A673 (cell line): ENCODE results near the gene ATP8A2. TPM values are rescaled to one million over a fixed set of nuclear protein-coding genes. Genes with fewer than 3 reads are reported as not detected.

Experiments used
- BruUV-seq: library from RNA; stranded (reverse); fragments of 400-500 nt; replicated peaks from 2 replicates; lab custom pipeline; 2021; lab: Mats Ljungman, UMichigan
- CTCF ChIA-PET: fragments of 300-600 bp; sonication (Branson Sonifier 250); formaldehyde crosslinking; loops from one replicate; lab custom pipeline; 2022; ENCODE audit warnings: antibody characterized with exemption; lab: Charles Lee
- POLR2A ChIA-PET: fragments of 300-600 bp; sonication (Branson Sonifier 250); formaldehyde crosslinking; loops from one replicate; lab custom pipeline; 2022; ENCODE audit warnings: antibody characterized with exemption; ENCODE audit not compliant: low non-redundant PET; lab: Charles Lee
- DNase-seq: peaks from one replicate; pipeline ENCODE4 v3.0.0-alpha.2; 2015; ENCODE audit warnings: low spot score
- H3K27ac ChIP-seq: fragments of 200-600 bp; sonication (generic); 2 replicates; pipeline ENCODE4 v1.5.1; 2016; ENCODE audit warnings: mixed run types, low read depth, mild to moderate bottlenecking, mixed read lengths, antibody characterized with exemption, low read length; ENCODE audit not compliant: poor library complexity, severe bottlenecking
- H3K27me3 ChIP-seq: fragments of 200-600 bp; sonication (generic); replicated peaks from 2 replicates; pipeline ENCODE4 v1.6.1; 2017; ENCODE audit warnings: mixed run types, low read depth, mild to moderate bottlenecking, mixed read lengths, antibody characterized with exemption, low read length; ENCODE audit not compliant: insufficient read depth, poor library complexity
- H3K36me3 ChIP-seq: fragments of 200-600 bp; sonication (generic); 2 replicates; pipeline ENCODE4 v1.6.1; 2016; ENCODE audit warnings: mixed run types, mild to moderate bottlenecking, mixed read lengths, antibody characterized with exemption, low read length; ENCODE audit not compliant: insufficient read depth, poor library complexity, severe bottlenecking
- H3K4me1 ChIP-seq: fragments of 200-600 bp; sonication (generic); 2 replicates; pipeline ENCODE4 v1.6.1; 2017; ENCODE audit warnings: mixed run types, mild to moderate bottlenecking, mixed read lengths, antibody characterized with exemption, low read length; ENCODE audit not compliant: insufficient read depth, poor library complexity, severe bottlenecking
- H3K4me3 ChIP-seq: fragments of 200-600 bp; sonication (generic); 2 replicates; pipeline ENCODE4 v1.5.1; 2016; ENCODE audit warnings: low read depth, mixed run types, mild to moderate bottlenecking, mixed read lengths, low read length; ENCODE audit not compliant: poor library complexity, severe bottlenecking
- H3K9me3 ChIP-seq: fragments of 200-600 bp; sonication (generic); 2 replicates; pipeline ENCODE4 v1.6.1; 2016; ENCODE audit warnings: mixed run types, low read depth, mild to moderate bottlenecking, mixed read lengths, antibody characterized with exemption, low read length; ENCODE audit not compliant: poor library complexity, severe bottlenecking
- EZH2 ChIP-seq: fragments of 200-600 bp; sonication (generic); IDR thresholded peaks from 2 replicates; pipeline ENCODE4 v1.6.1; 2017; ENCODE audit warnings: borderline replicate concordance, low read depth, mild to moderate bottlenecking, mixed read lengths, antibody characterized with exemption, low read length; ENCODE audit not compliant: poor library complexity, severe bottlenecking
- intact Hi-C: fragments of 100-400 bp; cut with micrococcal nuclease; formaldehyde crosslinking; loops from one replicate; pipeline ENCODE4 v1.10.0; 2022; ENCODE audit not compliant: unreplicated experiment
- total RNA-seq: library from RNA; stranded (reverse); gene quantifications from 2 replicates; pipeline ENCODE4 v1.2.3, GENCODE V29; 2021
- TF ChIP-seq, protein P1 (sequence below): fragments of 300-800, 200-600 bp; sonication (generic); conservative IDR thresholded peaks from 2 replicates; pipeline ENCODE4 v1.5.1; 2017; ENCODE audit warnings: low read depth, mild to moderate bottlenecking, antibody characterized with exemption, low read length, moderate library complexity, mixed read lengths

ATP8A2 gene
- total RNA-seq, 1 experiment from 2014 or later, result 0.92 TPM

DNA sequence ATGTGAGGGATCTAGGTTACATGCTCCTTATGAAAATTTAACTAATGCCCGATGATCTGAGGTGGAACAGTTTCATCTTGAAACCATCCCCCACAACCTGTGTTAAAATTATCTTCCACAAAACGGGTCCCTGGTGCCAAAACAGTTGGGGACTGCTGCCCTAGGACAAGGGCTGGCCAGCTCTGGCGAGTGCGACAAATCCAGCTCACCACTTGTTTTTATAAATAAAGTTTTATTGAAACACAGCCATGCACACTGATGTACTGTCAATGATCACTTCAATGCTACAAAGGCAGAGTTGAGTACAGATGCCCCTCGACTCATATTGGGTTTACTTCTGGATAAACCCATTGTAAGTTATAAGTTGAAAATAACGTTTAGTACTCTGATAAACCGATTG, 235.3 kb downstream of the ATP8A2 start:
- peaks cover 4% of the 10 kb centered on the region for H3K4me1 ChIP-seq
- no peaks in the 10 kb centered on the region for H3K9me3 ChIP-seq
- TF ChIP-seq, protein P1, sequence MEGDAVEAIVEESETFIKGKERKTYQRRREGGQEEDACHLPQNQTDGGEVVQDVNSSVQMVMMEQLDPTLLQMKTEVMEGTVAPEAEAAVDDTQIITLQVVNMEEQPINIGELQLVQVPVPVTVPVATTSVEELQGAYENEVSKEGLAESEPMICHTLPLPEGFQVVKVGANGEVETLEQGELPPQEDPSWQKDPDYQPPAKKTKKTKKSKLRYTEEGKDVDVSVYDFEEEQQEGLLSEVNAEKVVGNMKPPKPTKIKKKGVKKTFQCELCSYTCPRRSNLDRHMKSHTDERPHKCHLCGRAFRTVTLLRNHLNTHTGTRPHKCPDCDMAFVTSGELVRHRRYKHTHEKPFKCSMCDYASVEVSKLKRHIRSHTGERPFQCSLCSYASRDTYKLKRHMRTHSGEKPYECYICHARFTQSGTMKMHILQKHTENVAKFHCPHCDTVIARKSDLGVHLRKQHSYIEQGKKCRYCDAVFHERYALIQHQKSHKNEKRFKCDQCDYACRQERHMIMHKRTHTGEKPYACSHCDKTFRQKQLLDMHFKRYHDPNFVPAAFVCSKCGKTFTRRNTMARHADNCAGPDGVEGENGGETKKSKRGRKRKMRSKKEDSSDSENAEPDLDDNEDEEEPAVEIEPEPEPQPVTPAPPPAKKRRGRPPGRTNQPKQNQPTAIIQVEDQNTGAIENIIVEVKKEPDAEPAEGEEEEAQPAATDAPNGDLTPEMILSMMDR, result no peak
- TF ChIP-seq EZH2, result no peak
- CTCF ChIA-PET, result no interaction called here
- POLR2A ChIA-PET, result no interaction called here
- intact Hi-C loops, result no loop called here
- H3K27ac ChIP-seq, result no peak overlapping the region
- no peak overlapping the region for H3K4me3 ChIP-seq
- BruUV-seq, result no TSS peak
- H3K27me3 ChIP-seq, result no peaks in the 10 kb centered on the region
- no peaks in the 10 kb centered on the region for H3K36me3 ChIP-seq
- no peak for DNase-seq

DNA sequence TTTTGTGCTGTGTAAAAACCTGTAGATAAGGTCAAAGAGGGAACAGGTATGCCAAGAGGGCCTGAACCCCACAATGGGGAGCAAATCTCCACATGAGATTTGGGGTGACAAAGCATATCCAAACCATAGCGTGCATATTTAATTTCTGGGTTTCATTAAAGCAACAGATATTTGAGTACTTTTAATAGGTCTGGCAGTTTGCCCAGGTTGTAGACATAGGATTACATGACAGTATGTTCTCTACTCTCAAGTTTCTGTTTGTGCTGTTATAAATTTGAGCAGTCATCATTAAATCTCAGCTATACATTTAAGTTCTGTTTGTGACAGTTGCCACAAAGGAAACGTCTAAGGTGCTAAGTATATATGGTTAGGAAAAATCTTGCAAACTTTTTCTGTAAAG, 236.4 kb downstream of the ATP8A2 start:
- Histone ChIP-seq H3K27ac (no peak overlapping the region), H3K36me3 (no peaks in the 10 kb centered on the region), H3K4me3 (no peak overlapping the region), H3K4me1 (no peaks in the 10 kb centered on the region), H3K27me3 (no peaks in the 10 kb centered on the region), H3K9me3 (no peaks in the 10 kb centered on the region)
- no TSS peak for BruUV-seq
- TF ChIP-seq, protein P1, result no peak
- no peak for TF ChIP-seq EZH2
- ChIA-PET CTCF (no interaction called here), POLR2A (no interaction called here)
- intact Hi-C loops, result no loop called here
- peak; percentile 39 for DNase-seq

DNA sequence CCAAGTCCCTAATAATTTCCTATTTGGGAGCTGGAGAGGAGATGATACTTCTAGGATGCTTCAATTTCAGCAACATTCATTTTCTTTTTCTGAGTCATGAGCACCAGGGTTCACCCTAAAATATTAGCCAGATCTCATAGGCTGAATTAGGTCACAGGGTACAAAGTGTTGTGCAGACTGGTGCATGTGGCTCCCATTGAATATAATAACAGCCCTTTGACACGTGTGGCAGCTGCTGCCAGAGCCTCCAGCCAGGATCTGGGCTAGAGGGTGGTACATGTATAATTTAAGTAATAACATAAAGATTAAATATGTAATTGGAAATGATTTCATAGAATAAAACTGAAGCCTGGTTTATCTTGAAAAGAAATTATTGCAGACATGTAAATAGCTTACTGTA, 244.9 kb downstream of the ATP8A2 start:
- no TSS peak for BruUV-seq
- POLR2A ChIA-PET, result interaction anchor here (0.9 kb wide), 1 partner anchor 744 kb away, joined by 4 read pairs; no protein-coding TSS in a partner anchor
- H3K9me3 ChIP-seq, result no peaks in the 10 kb centered on the region

More for the DNA sequence above, 244.9 kb downstream of the ATP8A2 start:
- no peaks in the 10 kb centered on the region for H3K4me1 ChIP-seq
- no peaks in the 10 kb centered on the region for H3K36me3 ChIP-seq
- TF ChIP-seq EZH2, result no peak
- TF ChIP-seq, protein P1, result no peak
- no peak overlapping the region for H3K27ac ChIP-seq
- peaks cover 10% of the 10 kb centered on the region for H3K27me3 ChIP-seq
- DNase-seq, result no peak
- intact Hi-C loops, result no loop called here
- H3K4me3 ChIP-seq, result no peak overlapping the region
- CTCF ChIA-PET, result no interaction called here
